Endothelial cell of umbilical vein (primary cell): ENCODE measurements around the gene MYZAP. TPM values are rescaled to one million over a fixed set of nuclear protein-coding genes. Genes with fewer than 3 reads are reported as not detected.
A peak's percentile ranks its signal among the peaks of the same experiment; 100 is the strongest.

Source experiments
- BruUV-seq: library from RNA; stranded (reverse); fragments of 400-500 nt; replicated peaks from 2 replicates; lab custom pipeline; 2021; lab: Mats Ljungman, UMichigan
- CTCF ChIA-PET: fragments of 300-600, 350-600 bp; sonication (Branson Sonifier 250); formaldehyde crosslinking; loops from one replicate; lab custom pipeline; 2021; ENCODE audit warnings: antibody characterized with exemption, inconsistent platforms; lab: Charles Lee
- POLR2A ChIA-PET: fragments of 300-600, 350-600 bp; sonication (Branson Sonifier 250); formaldehyde crosslinking; loops from one replicate; lab custom pipeline; 2021; ENCODE audit warnings: antibody characterized with exemption, inconsistent platforms; lab: Charles Lee
- DNase-seq: peaks from one replicate; pipeline ENCODE4 v3.0.0-alpha.2; 2011; ENCODE audit warnings: low read depth, low spot score
- FAIRE-seq: peaks from 2 replicates; lab custom pipeline; 2011; peaks lifted over from hg19 to GRCh38; lab: Jason Lieb, UNC
- H2AFZ ChIP-seq: 2 replicates; pipeline ENCODE4 v1.6.0; 2012; ENCODE audit warnings: low read depth, low read length, control low read depth, inconsistent platforms
- H3K27ac ChIP-seq: 2 replicates; pipeline ENCODE4 v1.5.1; 2011; ENCODE audit warnings: low read depth, mild to moderate bottlenecking, control low read depth, low read length, moderate library complexity; ENCODE audit not compliant: insufficient read depth
- H3K27me3 ChIP-seq, 2 experiments: 2 replicates each; pipeline versions ENCODE4 v1.6.0 to v1.6.1; 2011; ENCODE audit warnings: low read length in 2 of 2, mixed read lengths in 1 of 2; ENCODE audit not compliant: control insufficient read depth in 2 of 2, insufficient read depth in 2 of 2
- H3K36me3 ChIP-seq, 2 experiments: 2 replicates in 1 of 2; 3 replicates in 1 of 2; pipeline ENCODE4 v1.5.1; 2011; ENCODE audit warnings: low read length in 2 of 2, mild to moderate bottlenecking in 1 of 2, moderate library complexity in 1 of 2; ENCODE audit not compliant: control insufficient read depth in 2 of 2, insufficient read depth in 2 of 2; ENCODE audit errors: extremely low read depth in 1 of 2
- H3K4me1 ChIP-seq: 3 replicates; pipeline ENCODE4 v1.5.1; 2011; ENCODE audit warnings: mild to moderate bottlenecking, low read length; ENCODE audit not compliant: control insufficient read depth, insufficient read depth; ENCODE audit errors: extremely low read depth
- H3K4me2 ChIP-seq: 2 replicates; pipeline ENCODE4 v1.6.1; 2011; ENCODE audit warnings: low read length, control low read depth, mixed read lengths; ENCODE audit not compliant: insufficient read depth
- H3K4me3 ChIP-seq, 3 experiments: fragments of 200-600 bp in 1 of 3; sonication (generic), shearing (Covaris generic) in 1 of 3; replicated peaks in 1 of 3; 2 replicates each; pipeline ENCODE4 v1.5.1; 2011 to 2016; ENCODE audit warnings: control low read depth in 3 of 3, low read length in 3 of 3, mild to moderate bottlenecking in 2 of 3, inconsistent platforms in 1 of 3, low read depth in 1 of 3, moderate library complexity in 1 of 3; ENCODE audit not compliant: insufficient read depth in 1 of 3
- H3K79me2 ChIP-seq: 2 replicates; pipeline ENCODE4 v1.6.0; 2012; ENCODE audit warnings: low read length, inconsistent platforms; ENCODE audit not compliant: control insufficient read depth, insufficient read depth
- H3K9ac ChIP-seq: replicated peaks from 2 replicates; pipeline ENCODE3; 2011; ENCODE audit warnings: low read length, control low read depth; ENCODE audit not compliant: insufficient read depth; ENCODE audit errors: extremely low read depth
- H3K9me1 ChIP-seq: replicated peaks from 3 replicates; pipeline ENCODE4 v1.6.0; 2011; ENCODE audit warnings: mild to moderate bottlenecking, low read length; ENCODE audit not compliant: control insufficient read depth, insufficient read depth; ENCODE audit errors: extremely low read depth
- H3K9me3 ChIP-seq: replicated peaks from 2 replicates; pipeline ENCODE4 v1.5.1; 2012; ENCODE audit warnings: low read length, inconsistent platforms; ENCODE audit not compliant: control insufficient read depth, insufficient read depth
- H4K20me1 ChIP-seq: replicated peaks from 2 replicates; pipeline ENCODE3; 2011; ENCODE audit warnings: mild to moderate bottlenecking, low read length; ENCODE audit not compliant: control insufficient read depth, insufficient read depth; ENCODE audit errors: extremely low read depth
- CTCF ChIP-seq, 2 donors: IDR thresholded peaks; 1 replicate in 1 of 2; 2 replicates in 1 of 2; pipeline ENCODE4 v1.5.1; 2011; ENCODE audit warnings: low read length in 2 of 2, mild to moderate bottlenecking in 2 of 2, moderate library complexity in 2 of 2, control low read depth in 1 of 2, inconsistent platforms in 1 of 2, low read depth in 1 of 2; ENCODE audit not compliant: insufficient read depth in 1 of 2; ENCODE audit errors: extremely low read depth in 1 of 2
- EZH2 ChIP-seq: IDR thresholded peaks from 2 replicates; pipeline ENCODE4 v1.6.1; 2012; ENCODE audit warnings: borderline replicate concordance, low read depth, mild to moderate bottlenecking, moderate library complexity, low read length, inconsistent platforms; ENCODE audit not compliant: severe bottlenecking
- FOS ChIP-seq: IDR thresholded peaks from 2 replicates; pipeline ENCODE4 v1.6.1; 2011; ENCODE audit warnings: mild to moderate bottlenecking, low read length, moderate library complexity, borderline replicate concordance; ENCODE audit not compliant: insufficient read depth
- GATA2 ChIP-seq: IDR thresholded peaks from 2 replicates; pipeline ENCODE4 v1.7.0; 2011; ENCODE audit warnings: low read depth, mild to moderate bottlenecking, moderate library complexity, mixed read lengths, low read length; ENCODE audit not compliant: insufficient read length, insufficient read depth
- JUN ChIP-seq: IDR thresholded peaks from 2 replicates; pipeline ENCODE4 v1.6.1; 2011; ENCODE audit warnings: borderline replicate concordance, low read depth; ENCODE audit not compliant: insufficient read length, insufficient read depth
- MAX ChIP-seq: IDR thresholded peaks from 2 replicates; pipeline ENCODE4 v1.6.1; 2011; ENCODE audit not compliant: insufficient read depth, insufficient read length
- MYC ChIP-seq: IDR thresholded peaks from one replicate; pipeline ENCODE4 v1.6.1; 2011; ENCODE audit warnings: mild to moderate bottlenecking, low read depth, low read length
- POLR2A ChIP-seq: IDR thresholded peaks from 2 replicates; pipeline ENCODE4 v1.6.1; 2012; ENCODE audit warnings: low read depth, mild to moderate bottlenecking, control low read depth, low read length
- POLR2AphosphoS5 ChIP-seq: IDR thresholded peaks from 2 replicates; pipeline ENCODE4 v1.6.1; 2012; ENCODE audit warnings: low read depth, mild to moderate bottlenecking, control low read depth, low read length, moderate library complexity; ENCODE audit not compliant: insufficient read depth
- dilution Hi-C: fragments of 300-500 bp; cut with MboI; formaldehyde crosslinking; loops from one replicate; pipeline ENCODE4 v1.15.0; 2019; ENCODE audit warnings: low sequenced_read_pairs; ENCODE audit not compliant: extremely low pct_ligation_motif_present
- intact Hi-C: fragments of 100-400 bp; cut with micrococcal nuclease; formaldehyde crosslinking; loops from one replicate; pipeline ENCODE4 v1.10.0; 2022
- polyA plus RNA-seq, 4 experiments: library from polyadenylated mRNA; depleted of rRNA in 3 of 4; stranded (reverse) in 3 of 4; unstranded in 1 of 4; fragments of >200 nt; gene quantifications; 2 replicates each; pipeline versions ENCODE4 v1.2.1 to v1.2.3, GENCODE V29; 2011 to 2012; ENCODE audit warnings: missing spikeins in 1 of 4
- total RNA-seq: library from RNA; stranded (reverse); gene quantifications from 2 replicates; pipeline ENCODE4 v1.2.3, GENCODE V29; 2021

The MYZAP gene
- total and polyA plus RNA-seq, 2 donors (not counting 3 experiments of a cell fraction or from before 2014, with no cell fraction given), result 6.3 to 8.1 TPM

DNA sequence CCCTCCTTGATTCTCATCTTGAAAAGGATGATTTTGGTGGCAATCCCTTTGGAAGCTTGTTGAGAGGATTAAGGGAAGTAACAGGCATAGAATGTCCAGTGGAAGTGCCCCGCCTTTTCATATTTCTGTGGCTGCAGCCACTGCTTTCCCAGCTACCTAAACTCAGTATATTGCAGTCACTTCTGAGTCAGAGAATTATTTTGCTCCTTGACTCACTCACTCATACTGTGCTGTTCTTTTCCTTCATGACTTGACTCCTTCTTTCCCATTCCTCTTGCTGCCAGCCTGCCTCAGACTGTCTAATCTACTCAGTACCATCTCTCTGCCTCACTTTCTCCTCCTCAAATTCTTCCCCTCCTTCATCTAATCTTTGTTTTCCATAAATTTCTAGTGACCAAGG lies 88.3 kb downstream of the MYZAP start:
- Histone ChIP-seq H4K20me1 (no peaks in the 10 kb centered on the region), H3K9me3 (no peaks in the 10 kb centered on the region), H3K79me2 (no peaks in the 10 kb centered on the region), H2AFZ (peak overlapping the region; percentile 14), H3K4me1 (no peaks in the 10 kb centered on the region), H3K36me3 (peaks cover 0 to 12% of the 10 kb centered on the region in 2 experiments), H3K4me3 (no peak overlapping the region), H3K27ac (no peak overlapping the region), H3K4me2 (no peak overlapping the region), H3K9ac (no peak overlapping the region), H3K9me1 (no peaks in the 10 kb centered on the region), H3K27me3 (no peaks in the 10 kb centered on the region)
- intact Hi-C loops, result no loop called here
- POLR2A ChIA-PET, result no interaction called here
- TF ChIP-seq MYC (no peak), FOS (peak; percentile 28)
- peak; percentile 35 for DNase-seq
- FAIRE-seq, result peak; percentile 57
- CTCF ChIA-PET, result interaction anchor here (1.2 to 4.3 kb wide), 7 partner anchors 12 to 391 kb away, joined by 4 to 27 read pairs (median 6); partner anchors contain the start of gene POLR2M
- no TSS peak for BruUV-seq
- dilution Hi-C loops, result no loop called here

DNA sequence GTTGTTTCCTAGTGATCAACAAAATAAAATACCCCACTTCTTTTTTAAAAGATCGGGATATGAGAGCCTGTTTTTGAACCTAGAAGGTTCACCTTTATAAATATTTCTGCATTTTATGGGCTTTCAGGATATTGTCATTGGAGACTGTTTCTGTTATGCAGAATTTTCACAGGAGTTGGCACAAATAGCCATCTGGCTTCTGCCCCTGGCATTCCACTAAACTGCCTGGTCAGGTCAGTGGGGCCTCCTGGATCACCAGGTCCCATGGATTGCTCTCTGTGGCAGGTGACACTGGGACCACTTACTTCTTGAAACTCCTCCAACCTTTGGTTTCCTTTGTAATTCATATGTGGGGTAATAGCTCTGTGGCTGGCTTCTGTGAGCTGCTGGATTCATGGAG lies 89.3 kb downstream of the MYZAP start:
- dilution Hi-C loops, result no loop called here
- CTCF ChIA-PET, result interaction anchor here (1.0 to 1.7 kb wide), 3 partner anchors 28 to 385 kb away, joined by 3 to 5 read pairs (median 4); no protein-coding TSS in a partner anchor
- H3K36me3 ChIP-seq, result peaks cover 0 to 2% of the 10 kb centered on the region in 2 experiments
- POLR2A ChIA-PET, result no interaction called here
- FAIRE-seq, result no peak
- BruUV-seq, result no TSS peak
- no peaks in the 10 kb centered on the region for H3K27me3 ChIP-seq
- H3K27ac ChIP-seq, result no peak overlapping the region
- no peak for DNase-seq
- no peaks in the 10 kb centered on the region for H3K4me1 ChIP-seq
- H3K4me3 ChIP-seq, result no peak overlapping the region
- no peaks in the 10 kb centered on the region for H4K20me1 ChIP-seq
- H3K9ac ChIP-seq, result no peak overlapping the region
- intact Hi-C loops, result no loop called here
- H3K4me2 ChIP-seq, result no peak overlapping the region
- no peaks in the 10 kb centered on the region for H3K9me1 ChIP-seq
- H3K79me2 ChIP-seq, result no peaks in the 10 kb centered on the region
- no peak for TF ChIP-seq CTCF (IDR thresholded peaks at IDR 0.05; ENCODE audit: extremely low read depth in 1 of 2, insufficient read depth in 1 of 2, low read depth in 1 of 2, low read length in 2 of 2)
- TF ChIP-seq FOS, result no peak
- TF ChIP-seq GATA2, result no peak
- TF ChIP-seq MAX, result no peak
- no peak for TF ChIP-seq JUN
- no peak for TF ChIP-seq POLR2AphosphoS5
- TF ChIP-seq POLR2A, result no peak
- no peak for TF ChIP-seq EZH2
- no peak for TF ChIP-seq MYC
- H2AFZ ChIP-seq, result no peak overlapping the region
- no peaks in the 10 kb centered on the region for H3K9me3 ChIP-seq
